Esophagus muscularis mucosa (tissue), 4 donors: Measurements from ENCODE around the gene PCDHB3. TPM values are rescaled to one million over a fixed set of nuclear protein-coding genes. Genes with fewer than 3 reads are reported as not detected.
A peak's percentile ranks its signal among the peaks of the same experiment; 100 is the strongest.
"Not testable (repeated sequence)": the region's sequence is repeated elsewhere in the genome, so short reads cannot be mapped to it uniquely, and the experiment has no call there.

Experiments used
- DNase-seq: peaks from one replicate; pipeline ENCODE4 v3.0.0-alpha.2; 2017; ENCODE audit errors: extremely low spot score
- H3K27ac ChIP-seq, 4 donors: fragments of 200-600 bp; sonication (generic); replicated peaks in 1 of 4; 1 replicate in 3 of 4; 2 replicates in 1 of 4; pipeline ENCODE4 v1.5.1; 2016 to 2019; ENCODE audit warnings: mild to moderate bottlenecking in 1 of 4
- H3K27me3 ChIP-seq, 4 donors: fragments of 200-600 bp; sonication (generic); one replicate each; pipeline versions ENCODE4 v1.5.1 to v1.6.0; 2016 to 2019
- H3K36me3 ChIP-seq, 4 donors: fragments of 200-600 bp; sonication (generic); one replicate each; pipeline ENCODE4 v1.5.1; 2016 to 2019
- H3K4me1 ChIP-seq, 4 donors: fragments of 200-600 bp; sonication (generic); one replicate each; pipeline ENCODE4 v1.5.1; 2016 to 2019
- H3K4me3 ChIP-seq, 4 donors: fragments of 200-600 bp; sonication (generic); 1 replicate in 2 of 4; 2 replicates in 2 of 4; pipeline ENCODE4 v1.5.1; 2016 to 2019; ENCODE audit warnings: mild to moderate bottlenecking in 4 of 4, moderate library complexity in 1 of 4
- H3K9me3 ChIP-seq, 4 donors: fragments of 200-600 bp; sonication (generic); 1 replicate in 3 of 4; 2 replicates in 1 of 4; pipeline ENCODE4 v1.5.1; 2016 to 2019
- EP300 ChIP-seq: sonication (generic); formaldehyde crosslinking; IDR thresholded peaks from one replicate; pipeline ENCODE4 v1.6.1; 2017; ENCODE audit warnings: antibody characterized with exemption
- POLR2A ChIP-seq: fragments of 450-650 bp; IDR thresholded peaks from one replicate; pipeline ENCODE4 v1.6.1; 2017; ENCODE audit warnings: antibody characterized with exemption, moderate library complexity, mild to moderate bottlenecking, low read depth
- POLR2AphosphoS5 ChIP-seq, 2 donors: sonication (generic); formaldehyde crosslinking; IDR thresholded peaks; one replicate each; pipeline ENCODE4 v1.6.1; 2017; ENCODE audit warnings: antibody characterized with exemption in 2 of 2
- WGBS: methylation state at CpG from one replicate; pipeline ENCODE4 v1.1.5; 2018; 5-methylcytosine and 5-hydroxymethylcytosine counted together
- intact Hi-C: fragments of 100-400 bp; cut with DNase I; formaldehyde crosslinking; loops from one replicate; pipeline ENCODE4 v1.15.1; 2023
- total RNA-seq, 4 donors: library from RNA; depleted of rRNA; stranded (reverse); fragments of >200 nt; gene quantifications; one replicate each; pipeline versions ENCODE4 v1.1.0 to v1.2.1, GENCODE V29; 2016
- TF ChIP-seq, protein P1 (sequence below), 3 experiments: fragments of 200-600 bp in 2 of 3; fragments of 450-650 bp in 1 of 3; sonication (generic) in 2 of 3; IDR thresholded peaks; one replicate each; pipeline ENCODE4 v1.5.1; 2017 to 2019; ENCODE audit warnings: antibody characterized with exemption in 3 of 3, mild to moderate bottlenecking in 2 of 3, moderate library complexity in 1 of 3

The PCDHB3 gene
- total RNA-seq, 4 donors from 2014 or later = 0.83 to 2.3 (median 1.2) TPM

GRCh38 chr5:141149812-141150211 lies 49.5 kb downstream of the PCDHB3 start, which contains the start of gene PCDHB6:
TSS of gene PCDHB6 (plus strand) at chr5:141150057. CDS start at chr5:141150258, 201 bp downstream.
- no peaks in the 10 kb centered on the region for H3K4me1 ChIP-seq
- whole genome bisulfite sequencing = 16% methylated on average over 18 of the region's 18 CpGs
- H3K9me3 ChIP-seq = peaks cover 0 to 68% (median 55%) of the 10 kb centered on the region in 4 donors
- H3K4me3 ChIP-seq = peak within 1 kb of the TSS in 2 of 4 donors; percentile 23 to 26
- no peak for DNase-seq
- TF ChIP-seq POLR2A (no peak), EP300 (no peak)
- TF ChIP-seq, protein P1, sequence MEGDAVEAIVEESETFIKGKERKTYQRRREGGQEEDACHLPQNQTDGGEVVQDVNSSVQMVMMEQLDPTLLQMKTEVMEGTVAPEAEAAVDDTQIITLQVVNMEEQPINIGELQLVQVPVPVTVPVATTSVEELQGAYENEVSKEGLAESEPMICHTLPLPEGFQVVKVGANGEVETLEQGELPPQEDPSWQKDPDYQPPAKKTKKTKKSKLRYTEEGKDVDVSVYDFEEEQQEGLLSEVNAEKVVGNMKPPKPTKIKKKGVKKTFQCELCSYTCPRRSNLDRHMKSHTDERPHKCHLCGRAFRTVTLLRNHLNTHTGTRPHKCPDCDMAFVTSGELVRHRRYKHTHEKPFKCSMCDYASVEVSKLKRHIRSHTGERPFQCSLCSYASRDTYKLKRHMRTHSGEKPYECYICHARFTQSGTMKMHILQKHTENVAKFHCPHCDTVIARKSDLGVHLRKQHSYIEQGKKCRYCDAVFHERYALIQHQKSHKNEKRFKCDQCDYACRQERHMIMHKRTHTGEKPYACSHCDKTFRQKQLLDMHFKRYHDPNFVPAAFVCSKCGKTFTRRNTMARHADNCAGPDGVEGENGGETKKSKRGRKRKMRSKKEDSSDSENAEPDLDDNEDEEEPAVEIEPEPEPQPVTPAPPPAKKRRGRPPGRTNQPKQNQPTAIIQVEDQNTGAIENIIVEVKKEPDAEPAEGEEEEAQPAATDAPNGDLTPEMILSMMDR (IDR thresholded peaks at IDR 0.05) = peak in 1 of 3 experiments; percentile 18
- H3K27ac ChIP-seq = no peak within 1 kb of the TSS
- no peaks in the 10 kb centered on the region for H3K36me3 ChIP-seq
- intact Hi-C loops = no loop called here
- peaks cover 0 to 36% (median 0%) of the 10 kb centered on the region in 4 donors for H3K27me3 ChIP-seq

DNA sequence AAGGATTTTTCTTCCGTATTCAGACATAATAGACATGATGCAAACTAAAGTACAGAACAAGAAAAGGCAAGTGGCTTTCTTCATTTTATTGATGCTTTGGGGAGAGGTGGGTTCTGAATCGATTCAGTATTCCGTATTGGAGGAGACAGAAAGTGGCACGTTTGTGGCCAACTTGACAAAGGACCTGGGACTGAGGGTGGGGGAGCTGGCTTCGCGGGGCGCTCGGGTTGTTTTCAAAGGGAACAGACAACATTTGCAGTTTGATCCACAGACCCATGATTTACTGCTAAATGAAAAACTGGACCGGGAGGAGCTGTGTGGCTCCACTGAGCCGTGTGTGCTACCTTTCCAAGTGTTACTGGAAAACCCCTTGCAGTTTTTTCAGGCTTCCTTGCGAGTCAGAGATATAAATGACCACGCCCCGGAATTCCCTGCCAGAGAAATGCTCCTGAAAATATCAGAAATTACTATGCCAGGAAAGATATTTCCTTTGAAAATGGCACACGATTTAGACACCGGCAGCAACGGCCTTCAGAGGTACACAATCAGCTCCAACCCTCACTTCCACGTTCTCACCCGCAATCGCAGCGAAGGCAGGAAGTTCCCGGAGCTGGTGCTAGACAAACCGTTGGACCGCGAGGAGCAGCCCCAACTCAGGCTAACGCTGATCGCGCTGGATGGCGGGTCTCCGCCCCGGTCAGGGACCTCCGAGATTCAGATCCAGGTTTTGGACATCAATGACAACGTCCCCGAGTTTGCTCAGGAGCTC lies 50.1 kb downstream of the PCDHB3 start:
- no peaks in the 10 kb centered on the region for H3K36me3 ChIP-seq
- TF ChIP-seq EP300 = no peak
- TF ChIP-seq POLR2AphosphoS5 (IDR thresholded peaks at IDR 0.05) = no peak
- no peak for TF ChIP-seq POLR2A
- TF ChIP-seq, protein P1 (IDR thresholded peaks at IDR 0.05) = no peak
- H3K9me3 ChIP-seq = peaks cover 0 to 71% (median 60%) of the 10 kb centered on the region in 4 donors
- no peak overlapping the region for H3K27ac ChIP-seq
- intact Hi-C loops = no loop called here
- peak overlapping the region in 2 of 4 donors; percentile 23 to 26 for H3K4me3 ChIP-seq
- H3K4me1 ChIP-seq = no peaks in the 10 kb centered on the region
- no peak for DNase-seq
- peaks cover 0 to 42% (median 0%) of the 10 kb centered on the region in 4 donors for H3K27me3 ChIP-seq
- WGBS = 48% methylated on average over 33 of the region's 33 CpGs

DNA sequence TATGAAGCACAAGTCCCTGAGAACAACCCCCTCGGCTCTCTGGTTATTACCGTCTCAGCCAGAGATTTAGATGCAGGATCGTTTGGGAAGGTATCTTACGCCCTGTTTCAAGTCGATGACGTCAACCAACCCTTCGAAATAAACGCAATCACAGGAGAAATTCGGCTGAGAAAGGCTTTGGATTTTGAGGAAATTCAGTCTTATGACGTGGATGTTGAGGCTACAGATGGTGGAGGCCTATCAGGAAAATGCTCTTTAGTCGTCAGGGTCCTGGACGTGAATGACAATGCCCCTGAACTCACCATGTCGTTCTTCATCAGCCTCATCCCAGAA lies 50.7 kb downstream of the PCDHB3 start:
- H3K9me3 ChIP-seq = peaks cover 0 to 71% (median 65%) of the 10 kb centered on the region in 4 donors
- intact Hi-C loops = no loop called here
- peaks cover 0 to 47% (median 0%) of the 10 kb centered on the region in 4 donors for H3K27me3 ChIP-seq

DNA sequence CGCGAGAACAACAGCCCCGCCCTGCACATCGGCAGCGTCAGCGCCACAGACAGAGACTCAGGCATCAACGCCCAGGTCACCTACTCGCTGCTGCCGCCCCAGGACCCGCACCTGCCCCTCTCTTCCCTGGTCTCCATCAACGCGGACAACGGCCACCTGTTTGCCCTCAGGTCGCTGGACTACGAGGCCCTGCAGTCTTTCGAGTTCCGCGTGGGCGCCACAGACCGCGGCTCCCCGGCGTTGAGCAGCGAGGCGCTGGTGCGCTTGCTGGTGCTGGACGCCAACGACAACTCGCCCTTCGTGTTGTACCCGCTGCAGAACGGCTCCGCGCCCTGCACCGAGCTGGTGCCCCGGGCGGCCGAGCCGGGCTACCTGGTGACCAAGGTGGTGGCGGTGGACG lies 51.4 kb downstream of the PCDHB3 start:
- DNase-seq, H3K27ac ChIP-seq, H3K36me3 ChIP-seq, intact Hi-C loops, H3K4me1 ChIP-seq, H3K4me3 ChIP-seq: not testable (repeated sequence)
- H3K9me3 ChIP-seq = peaks cover 0 to 77% (median 72%) of the 10 kb centered on the region in 4 donors
- H3K27me3 ChIP-seq = peaks cover 0 to 54% (median 0%) of the 10 kb centered on the region in 4 donors
- WGBS = 29% methylated on average over 7 of the region's 41 CpGs

More for the DNA sequence above, 50.7 kb downstream of the PCDHB3 start:
- 49% methylated on average over 13 of the region's 13 CpGs for WGBS
- H3K36me3 ChIP-seq = no peaks in the 10 kb centered on the region
- no peak overlapping the region for H3K27ac ChIP-seq
- H3K4me3 ChIP-seq = no peak overlapping the region
- no peaks in the 10 kb centered on the region for H3K4me1 ChIP-seq
- no peak for DNase-seq
- TF ChIP-seq POLR2A (no peak), POLR2AphosphoS5 (IDR thresholded peaks at IDR 0.05) (no peak), EP300 (no peak)
- TF ChIP-seq, protein P1 (IDR thresholded peaks at IDR 0.05) = no peak

DNA sequence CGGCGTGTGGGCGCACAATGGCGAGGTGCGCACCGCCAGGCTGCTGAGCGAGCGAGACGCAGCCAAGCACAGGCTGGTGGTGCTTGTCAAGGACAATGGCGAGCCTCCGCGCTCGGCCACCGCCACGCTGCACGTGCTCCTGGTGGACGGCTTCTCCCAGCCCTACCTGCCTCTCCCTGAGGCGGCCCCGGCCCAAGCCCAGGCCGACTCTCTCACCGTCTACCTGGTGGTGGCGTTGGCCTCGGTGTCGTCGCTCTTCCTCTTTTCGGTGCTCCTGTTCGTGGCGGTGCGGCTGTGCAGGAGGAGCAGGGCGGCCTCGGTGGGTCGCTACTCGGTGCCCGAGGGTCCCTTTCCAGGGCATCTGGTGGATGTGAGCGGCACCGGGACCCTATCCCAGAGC lies 51.8 kb downstream of the PCDHB3 start:
- peaks cover 0 to 82% (median 76%) of the 10 kb centered on the region in 4 donors for H3K9me3 ChIP-seq
- WGBS = no CpG with 5 or more reads among the region's 36 CpGs
- H3K36me3 ChIP-seq, H3K4me3 ChIP-seq, H3K27ac ChIP-seq, DNase-seq, intact Hi-C loops, H3K4me1 ChIP-seq: not testable (repeated sequence)
- H3K27me3 ChIP-seq = peaks cover 0 to 59% (median 0%) of the 10 kb centered on the region in 4 donors

Other genes starting within 250 kb of the PCDHB3 start
- gene PCDHA10, start 244.6 kb upstream of the PCDHB3 start, total RNA-seq = 1 to 10 TPM in 2 of 4 donors, under 1 TPM in 2; 0.33 to 1.6 (median 1.0) TPM
- gene PCDHA11, start 231.5 kb upstream of the PCDHB3 start, total RNA-seq = under 1 TPM; 0.17 to 0.69 (median 0.34) TPM
- gene PCDHA12, start 225.2 kb upstream of the PCDHB3 start, total RNA-seq = 1 to 10 TPM in 3 of 4 donors, under 1 TPM in 1; 0.66 to 4.8 (median 2.5) TPM
- 1 to 10 TPM in 1 of 4 donors, under 1 TPM in 3; 0.39 to 2.1 (median 0.76) TPM for gene PCDHA13, start 218.3 kb upstream of the PCDHB3 start, total RNA-seq
- 1 to 10 TPM; 1.7 to 5.4 (median 4.4) TPM for gene PCDHAC1, start 174.2 kb upstream of the PCDHB3 start, total RNA-seq
- gene PCDHAC2, start 134.0 kb upstream of the PCDHB3 start, total RNA-seq = 10 to 100 TPM in 3 of 4 donors, 1 to 10 TPM in 1; 8.8 to 26.6 (median 18.0) TPM
- gene PCDHB1, start 49.1 kb upstream of the PCDHB3 start, total RNA-seq = not detected
- gene PCDHB2, start 5.9 kb upstream of the PCDHB3 start, total RNA-seq = 1 to 10 TPM; 2.1 to 3.2 (median 2.8) TPM
- 1 to 10 TPM; 1.2 to 5.1 (median 3.8) TPM for gene PCDHB4, start 21.3 kb downstream of the PCDHB3 start, total RNA-seq
- gene PCDHB5, start 34.7 kb downstream of the PCDHB3 start, total RNA-seq = 1 to 10 TPM; 3.6 to 7.4 (median 4.0) TPM
- gene PCDHB6, start 49.6 kb downstream of the PCDHB3 start, total RNA-seq = 1 to 10 TPM in 1 of 4 donors, under 1 TPM in 3; 0.46 to 1.1 (median 0.83) TPM
- gene PCDHB7, start 72.2 kb downstream of the PCDHB3 start, total RNA-seq = 1 to 10 TPM; 1.1 to 2.9 (median 2.5) TPM
- 1 to 10 TPM in 1 of 4 donors, under 1 TPM in 3; 0.33 to 2.0 (median 0.87) TPM for gene PCDHB8, start 77.3 kb downstream of the PCDHB3 start, total RNA-seq
- 1 to 10 TPM; 3.3 to 5.6 (median 3.9) TPM for gene PCDHB16, start 81.9 kb downstream of the PCDHB3 start, total RNA-seq
- 1 to 10 TPM; 1.5 to 2.9 (median 2.2) TPM for gene PCDHB9, start 86.7 kb downstream of the PCDHB3 start, total RNA-seq
- 1 to 10 TPM; 3.3 to 7.9 (median 4.9) TPM for gene PCDHB10, start 91.9 kb downstream of the PCDHB3 start, total RNA-seq
- gene PCDHB11, start 99.2 kb downstream of the PCDHB3 start, total RNA-seq = 1 to 10 TPM; 1.7 to 4.6 (median 2.9) TPM
- 1 to 10 TPM; 2.2 to 4.3 (median 2.9) TPM for gene PCDHB12, start 108.2 kb downstream of the PCDHB3 start, total RNA-seq
- 1 to 10 TPM; 4.3 to 8.1 (median 5.6) TPM for gene PCDHB13, start 113.4 kb downstream of the PCDHB3 start, total RNA-seq
- gene PCDHB14, start 122.9 kb downstream of the PCDHB3 start, total RNA-seq = 1 to 10 TPM; 6.8 to 9.9 (median 8.3) TPM
- 1 to 10 TPM; 4.0 to 7.0 (median 4.5) TPM for gene PCDHB15, start 144.9 kb downstream of the PCDHB3 start, total RNA-seq
- under 1 TPM in 2 of 4 donors, not detected in 2; 0.23 to 0.65 TPM for gene SLC25A2, start 203.6 kb downstream of the PCDHB3 start, total RNA-seq
- gene TAF7, start 220.3 kb downstream of the PCDHB3 start, total RNA-seq = 10 to 100 TPM; 44.0 to 65.9 (median 59.1) TPM
- gene PCDHGA1, start 230.0 kb downstream of the PCDHB3 start, total RNA-seq = 1 to 10 TPM in 1 of 4 donors, under 1 TPM in 3; 0.45 to 1.2 (median 0.76) TPM
- 1 to 10 TPM; 2.5 to 5.4 (median 4.0) TPM for gene PCDHGA2, start 238.3 kb downstream of the PCDHB3 start, total RNA-seq
- gene PCDHGA3, start 243.4 kb downstream of the PCDHB3 start, total RNA-seq = 1 to 10 TPM; 1.7 to 2.6 (median 1.8) TPM
- gene PCDHGB1, start 249.6 kb downstream of the PCDHB3 start, total RNA-seq = 1 to 10 TPM; 2.7 to 5.1 (median 3.0) TPM